Measurements from ENCODE around the gene ZNF804B. TPM values are rescaled to one million over a fixed set of nuclear protein-coding genes. Genes with fewer than 3 reads are reported as not detected.

Gene ZNF804B
- total and polyA plus RNA-seq, 2 of the 4 experiments (the other 2 are of a cell fraction), result not detected

GRCh38 chr7:89021741-89022140 is 262.2 kb downstream of the ZNF804B start:
- H2AK5ac ChIP-seq (ENCODE audit: low read depth, low read length), result no peak overlapping the region
- no peak overlapping the region for H2BK20ac ChIP-seq (ENCODE audit: low read depth, low read length)
- no peaks in the 10 kb centered on the region for H3K27me3 ChIP-seq (ENCODE audit: control insufficient read depth, insufficient read depth, low read length)
- H4K91ac ChIP-seq (ENCODE audit: insufficient read depth, low read depth, low read length), result no peak overlapping the region
- DNase-seq (no peak), ATAC-seq (ENCODE audit: low read depth) (no peak)
- no peaks in the 10 kb centered on the region for H3K4me1 ChIP-seq (ENCODE audit: control insufficient read depth, insufficient read depth, low read length)
- H3K79me1 ChIP-seq (ENCODE audit: low read depth in 1 of 2, low read length in 2 of 2), result no peaks in the 10 kb centered on the region
- in situ Hi-C loops (cut with MboI; ENCODE audit: low sequenced_read_pairs) (no loop called here), dilution Hi-C loops (cut with HindIII; ENCODE audit: low sequenced_read_pairs, unreplicated experiment) (no loop called here), intact Hi-C loops (cut with micrococcal nuclease) (no loop called here)
- H4K5ac ChIP-seq (ENCODE audit: low read depth, low read length), result no peak overlapping the region
- no TSS peak for BruUV-seq (replicated peaks)
- no peak for TF ChIP-seq POLR2A (IDR thresholded peaks at IDR 0.05; ENCODE audit: low read depth, low read length)
- no peak for TF ChIP-seq BHLHE40 (IDR thresholded peaks at IDR 0.05; ENCODE audit: low read depth, low read length)
- no peak for TF ChIP-seq MXI1 (IDR thresholded peaks at IDR 0.05; ENCODE audit: borderline replicate concordance, low read depth, low read length)
- no peak for TF ChIP-seq RFX5 (IDR thresholded peaks at IDR 0.05; ENCODE audit: low read depth, low read length)
- TF ChIP-seq CTCF (conservative IDR thresholded peaks at IDR 0.05; ENCODE audit: low read depth, low read length), result no peak
- no peak for TF ChIP-seq MAFK (IDR thresholded peaks at IDR 0.05; ENCODE audit: low read depth, low read length)
- TF ChIP-seq NFE2L2 (IDR thresholded peaks at IDR 0.05; ENCODE audit: low read depth, low read length), result no peak
- TF ChIP-seq MAZ (IDR thresholded peaks at IDR 0.05; ENCODE audit: borderline replicate concordance, low read depth, low read length), result no peak
- no peak for TF ChIP-seq CHD1 (IDR thresholded peaks at IDR 0.05; ENCODE audit: low read depth, low read length)
- no peak for TF ChIP-seq RCOR1 (IDR thresholded peaks at IDR 0.05; ENCODE audit: insufficient replicate concordance, low read length)
- TF ChIP-seq CEBPB (IDR thresholded peaks at IDR 0.05; ENCODE audit: low read depth, low read length), result no peak
- no peak for TF ChIP-seq RAD21 (IDR thresholded peaks at IDR 0.05; ENCODE audit: low read length)
- no peak for TF ChIP-seq ELK1 (IDR thresholded peaks at IDR 0.05; ENCODE audit: borderline replicate concordance, low read depth, low read length)
- no peak for TF ChIP-seq USF2 (IDR thresholded peaks at IDR 0.05; ENCODE audit: low read depth, low read length)
- TF ChIP-seq FOS (IDR thresholded peaks at IDR 0.05; ENCODE audit: low read depth, low read length), result no peak
- no peak for TF ChIP-seq SMC3 (IDR thresholded peaks at IDR 0.05; ENCODE audit: low read depth, low read length)
- no peak overlapping the region for H3K4ac ChIP-seq (ENCODE audit: low read depth, low read length)
- no peaks in the 10 kb centered on the region for H4K20me1 ChIP-seq (ENCODE audit: insufficient read depth, low read length)
- no peaks in the 10 kb centered on the region for H3K36me3 ChIP-seq (ENCODE audit: control insufficient read depth, insufficient read depth, low read length)
- no peak overlapping the region for H2AFZ ChIP-seq (replicated peaks; ENCODE audit: low read length, poor library complexity)
- H3K27ac ChIP-seq (ENCODE audit: insufficient read depth, low read length), result no peak overlapping the region
- no peak overlapping the region for H3K23ac ChIP-seq (ENCODE audit: low read depth, low read length)
- no peaks in the 10 kb centered on the region for H3K9me1 ChIP-seq (ENCODE audit: insufficient read depth, low read length)
- no peak overlapping the region for H2AK9ac ChIP-seq (replicated peaks; ENCODE audit: low read depth, low read length, poor library complexity)
- ChIA-PET CTCF (no interaction called here), POLR2A (ENCODE audit: unreplicated experiment) (no interaction called here)
- H2BK5ac ChIP-seq (ENCODE audit: low read depth, low read length, poor library complexity, severe bottlenecking), result no peak overlapping the region
- no peak overlapping the region for H3K18ac ChIP-seq (ENCODE audit: low read depth, low read length)
- H2BK120ac ChIP-seq (ENCODE audit: low read depth, low read length), result no peak overlapping the region
- no peak overlapping the region for H2BK15ac ChIP-seq (ENCODE audit: low read depth, low read length)
- no peak overlapping the region for H3K9ac ChIP-seq (ENCODE audit: low read depth, low read length)
- no peak overlapping the region for H3K4me3 ChIP-seq (ENCODE audit: insufficient read depth, low read depth, low read length)
- H3K14ac ChIP-seq (replicated peaks; ENCODE audit: low read depth, low read length), result no peak overlapping the region
- H4K8ac ChIP-seq (ENCODE audit: low read depth in 2 of 2, low read length in 2 of 2), result no peak overlapping the region
- no CpG with 5 or more reads among the region's 1 CpG for WGBS, 2 experiments (ENCODE audit: extremely low coverage in 2 of 2, insufficient read length in 1 of 2)
- peaks cover 8% of the 10 kb centered on the region; the same call in 1 of the 2 replicates for H3K9me3 ChIP-seq (ENCODE audit: control insufficient read depth, insufficient read depth, low read length)
- H3K4me2 ChIP-seq (ENCODE audit: low read depth, low read length), result no peak overlapping the region
- no peak overlapping the region for H3K56ac ChIP-seq (ENCODE audit: extremely low read depth, insufficient read depth, low read length)
